ENCODE measurements around the gene SHROOM4. TPM values are rescaled to one million over a fixed set of nuclear protein-coding genes. Genes with fewer than 3 reads are reported as not detected.
A peak's percentile ranks its signal among the peaks of the same experiment; 100 is the strongest.

The SHROOM4 gene
- total RNA-seq, 1 experiment from 2014 or later = 6.6 TPM

DNA sequence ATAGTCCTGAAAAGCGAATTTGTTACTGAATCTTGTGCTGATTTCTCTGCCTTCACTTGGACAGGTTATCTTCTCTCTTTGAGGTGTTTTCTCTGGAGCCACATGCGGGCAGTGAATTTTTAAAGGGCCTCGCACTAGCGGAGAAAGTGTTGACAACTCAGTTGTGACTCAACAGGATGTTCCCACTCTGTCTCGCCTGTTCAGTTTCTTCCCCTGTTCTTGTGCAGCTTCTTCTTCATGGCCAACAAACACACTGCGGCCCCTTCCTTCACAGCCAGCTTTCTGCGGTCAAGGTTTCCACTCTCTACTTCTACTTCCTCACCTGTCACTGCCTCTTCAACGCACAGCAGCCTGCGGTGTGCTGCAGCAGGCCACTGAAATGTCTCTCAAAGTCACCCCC, 1.1 kb upstream of the SHROOM4 start:
- peaks cover 16% of the 10 kb centered on the region for H3K4me1 ChIP-seq (replicated peaks)
- H3K27ac ChIP-seq = no peak overlapping the region
- no peak overlapping the region for H3K4me3 ChIP-seq
- no peaks in the 10 kb centered on the region for H3K36me3 ChIP-seq
- no peaks in the 10 kb centered on the region for H3K9me3 ChIP-seq (replicated peaks)
- DNase-seq (ENCODE audit: low read depth in 1 of 2, low spot score in 2 of 2) = peak in 1 of 2 experiments; percentile 25
- no peaks in the 10 kb centered on the region for H3K27me3 ChIP-seq (replicated peaks)

DNA sequence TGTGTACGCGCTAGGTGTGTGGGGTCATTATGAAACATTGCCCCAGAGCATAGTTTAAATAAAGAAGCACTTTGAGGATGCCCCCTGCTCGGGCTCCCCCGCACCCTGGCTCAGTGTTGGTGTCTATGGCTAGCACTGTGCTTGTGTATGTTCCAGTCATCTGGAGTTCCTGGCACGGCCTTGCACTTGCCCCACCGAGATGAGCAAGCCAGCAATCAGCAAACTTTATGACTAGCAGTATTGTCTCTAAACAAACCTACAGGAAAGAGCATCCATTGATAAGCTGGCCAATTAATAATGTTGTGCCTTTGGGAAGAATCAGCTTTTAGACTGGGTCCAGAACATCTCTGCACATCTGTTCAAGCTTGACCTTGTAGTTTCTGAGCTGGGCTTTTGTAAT, 707 bp upstream of the SHROOM4 start:
- DNase-seq (ENCODE audit: low read depth in 1 of 2, low spot score in 2 of 2) = peak in 1 of 2 experiments; percentile 8
- no peaks in the 10 kb centered on the region for H3K9me3 ChIP-seq (replicated peaks)
- H3K36me3 ChIP-seq = no peaks in the 10 kb centered on the region
- peak overlapping the region; percentile 53 for H3K4me3 ChIP-seq
- H3K4me1 ChIP-seq (replicated peaks) = peaks cover 16% of the 10 kb centered on the region
- H3K27me3 ChIP-seq (replicated peaks) = no peaks in the 10 kb centered on the region
- H3K27ac ChIP-seq = peak overlapping the region; percentile 60

DNA sequence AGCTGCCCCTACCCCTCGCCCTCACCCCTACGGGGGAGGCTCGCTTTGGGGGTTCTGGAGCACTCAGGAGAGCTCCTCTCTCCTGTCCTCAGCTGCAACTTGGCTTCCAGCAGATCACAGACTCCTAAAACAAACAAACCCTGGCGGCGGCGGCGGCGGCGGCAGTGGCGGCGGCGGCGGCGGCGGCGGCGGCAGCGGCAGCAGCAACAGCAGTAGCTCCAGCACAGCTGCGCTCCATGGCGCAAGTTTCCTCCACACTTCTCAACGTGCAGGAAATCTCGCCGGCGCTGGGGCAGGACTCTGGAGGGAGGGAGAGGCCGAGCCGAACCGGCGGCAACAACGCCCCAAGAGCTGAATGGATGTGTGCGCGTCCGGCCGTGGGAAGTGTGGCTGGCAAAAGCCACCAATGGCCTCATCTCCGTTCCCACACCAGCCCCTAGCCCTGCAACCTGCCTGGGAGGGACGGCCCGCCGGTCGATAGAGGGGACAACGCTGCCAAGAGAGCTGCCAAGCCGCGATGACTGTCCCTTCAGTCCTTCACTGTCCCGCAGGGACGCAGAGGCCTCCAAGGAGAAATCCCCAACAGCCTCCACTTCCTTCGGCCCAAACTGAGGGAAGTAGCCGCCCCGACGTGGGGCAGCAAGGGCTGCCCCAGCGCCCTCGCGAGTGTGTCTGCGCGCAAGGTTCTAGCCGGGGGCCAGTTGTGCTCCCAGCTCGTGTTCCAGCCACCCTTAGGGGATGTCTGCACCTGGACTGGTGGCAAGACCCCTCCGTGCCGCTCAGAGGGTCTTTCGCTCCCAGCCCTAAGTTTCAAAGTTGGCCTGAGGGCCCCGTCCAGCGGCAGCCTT, 775 bp downstream of the SHROOM4 start:
- peak overlapping the region; percentile 53 for H3K4me3 ChIP-seq
- no peaks in the 10 kb centered on the region for H3K9me3 ChIP-seq (replicated peaks)
- DNase-seq (ENCODE audit: low read depth in 1 of 2, low spot score in 2 of 2) = peak; percentile 46 to 47
- peak overlapping the region; percentile 60; the same call in 1 of the 2 replicates for H3K27ac ChIP-seq
- H3K27me3 ChIP-seq (replicated peaks) = no peaks in the 10 kb centered on the region
- H3K36me3 ChIP-seq = no peaks in the 10 kb centered on the region
- peaks cover 16% of the 10 kb centered on the region for H3K4me1 ChIP-seq (replicated peaks)

DNA sequence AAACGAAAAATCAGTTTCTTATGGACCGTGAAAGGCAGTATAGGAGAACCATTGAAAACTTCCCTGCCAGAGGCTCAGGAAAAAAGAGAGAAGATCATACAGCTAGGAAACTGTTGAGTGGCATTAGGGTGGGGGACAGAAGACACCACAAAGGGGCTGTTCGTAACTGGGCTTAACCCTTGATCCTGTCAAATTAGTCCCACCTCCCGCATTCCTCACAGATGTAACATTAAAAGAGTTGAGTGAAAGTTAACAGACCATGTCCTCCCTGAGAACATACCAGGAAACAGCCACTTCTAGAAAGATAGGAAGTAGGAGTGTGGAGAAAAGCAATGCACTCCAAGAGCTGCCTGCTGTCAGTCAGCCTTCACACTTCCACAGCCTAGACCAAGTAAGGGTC, 8.7 kb downstream of the SHROOM4 start:
- no peak overlapping the region for H3K27ac ChIP-seq
- no peaks in the 10 kb centered on the region for H3K27me3 ChIP-seq (replicated peaks)
- H3K9me3 ChIP-seq (replicated peaks) = no peaks in the 10 kb centered on the region
- no peak for DNase-seq (ENCODE audit: low read depth in 1 of 2, low spot score in 2 of 2)
- H3K36me3 ChIP-seq = no peaks in the 10 kb centered on the region
- H3K4me3 ChIP-seq = no peak overlapping the region
- H3K4me1 ChIP-seq (replicated peaks) = no peaks in the 10 kb centered on the region

DNA sequence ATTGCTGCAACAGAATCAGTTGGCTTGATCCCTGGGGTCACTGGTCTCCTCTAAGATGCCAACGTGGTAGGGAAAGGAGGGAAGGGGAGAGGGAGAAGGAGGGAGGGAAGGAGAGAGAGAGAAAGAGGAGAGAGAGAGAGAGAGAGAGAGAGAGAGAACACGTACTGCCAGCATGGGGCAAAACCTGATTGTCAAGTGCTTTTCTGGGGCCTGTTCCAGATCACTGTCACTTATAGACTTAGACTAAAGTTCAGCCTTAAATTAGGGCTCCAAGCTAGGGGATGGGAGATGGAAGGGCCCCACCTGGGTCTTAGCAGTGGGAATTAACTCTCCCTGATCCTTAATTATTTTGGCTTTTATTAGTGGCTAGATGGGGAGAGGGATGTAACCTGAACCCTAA, 12.9 kb downstream of the SHROOM4 start:
- no peak overlapping the region for H3K4me3 ChIP-seq
- no peaks in the 10 kb centered on the region for H3K27me3 ChIP-seq (replicated peaks)
- no peaks in the 10 kb centered on the region for H3K9me3 ChIP-seq (replicated peaks)
- H3K27ac ChIP-seq = no peak overlapping the region
- H3K36me3 ChIP-seq = no peaks in the 10 kb centered on the region
- DNase-seq (ENCODE audit: low read depth in 1 of 2, low spot score in 2 of 2) = no peak
- H3K4me1 ChIP-seq (replicated peaks) = peaks cover 7% of the 10 kb centered on the region

DNA sequence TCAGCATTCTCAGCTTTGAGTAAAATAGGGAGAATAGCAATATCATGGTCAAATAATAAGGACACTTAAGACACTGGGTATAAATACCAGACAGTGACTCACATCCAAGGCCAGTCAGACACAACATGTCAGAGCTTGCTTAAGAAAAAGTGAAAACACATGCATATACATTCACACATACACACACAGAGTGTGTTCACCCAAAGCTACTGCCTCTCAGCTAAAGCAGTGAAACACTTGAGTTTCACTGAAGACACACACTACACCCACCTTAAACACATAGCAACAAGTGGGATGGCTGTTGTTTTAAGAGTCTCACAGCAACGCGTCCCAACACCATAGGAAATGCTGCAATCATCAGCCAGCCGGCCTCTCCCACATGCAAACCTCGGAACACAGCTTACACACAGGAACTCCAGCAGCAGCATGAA, 14.4 kb downstream of the SHROOM4 start:
- no peak overlapping the region for H3K4me3 ChIP-seq
- H3K36me3 ChIP-seq = no peaks in the 10 kb centered on the region
- peak in 1 of 2 experiments; percentile 22 for DNase-seq (ENCODE audit: low read depth in 1 of 2, low spot score in 2 of 2)
- H3K9me3 ChIP-seq (replicated peaks) = no peaks in the 10 kb centered on the region
- H3K27me3 ChIP-seq (replicated peaks) = no peaks in the 10 kb centered on the region
- 0 out of 2 replicates have a peak overlapping the region, but pooled peaks have one; percentile 17 for H3K27ac ChIP-seq
- H3K4me1 ChIP-seq (replicated peaks) = peaks cover 7% of the 10 kb centered on the region

DNA sequence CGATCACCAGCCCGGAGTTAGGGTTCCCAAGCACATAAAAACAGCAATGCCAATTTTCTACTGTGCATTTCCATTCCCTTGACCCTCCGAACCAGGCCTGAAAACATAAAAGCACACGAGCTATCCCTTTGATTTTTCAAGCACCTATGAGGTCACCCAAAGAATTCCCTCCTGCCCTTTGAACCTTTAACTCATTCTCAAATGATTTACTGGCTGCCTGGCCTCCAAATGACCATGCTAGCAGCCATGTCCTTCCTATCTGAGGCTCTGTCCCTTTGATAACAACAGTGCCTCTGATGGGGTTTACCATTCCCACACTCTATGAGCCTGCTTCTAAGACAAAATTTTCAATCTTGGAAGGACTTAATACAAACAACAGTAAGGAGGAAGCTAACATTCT, 15.2 kb downstream of the SHROOM4 start:
- no peak overlapping the region for H3K4me3 ChIP-seq
- H3K36me3 ChIP-seq = no peaks in the 10 kb centered on the region
- peaks cover 7% of the 10 kb centered on the region for H3K4me1 ChIP-seq (replicated peaks)
- H3K27me3 ChIP-seq (replicated peaks) = no peaks in the 10 kb centered on the region
- no peaks in the 10 kb centered on the region for H3K9me3 ChIP-seq (replicated peaks)
- no peak overlapping the region for H3K27ac ChIP-seq
- DNase-seq (ENCODE audit: low read depth in 1 of 2, low spot score in 2 of 2) = no peak

DNA sequence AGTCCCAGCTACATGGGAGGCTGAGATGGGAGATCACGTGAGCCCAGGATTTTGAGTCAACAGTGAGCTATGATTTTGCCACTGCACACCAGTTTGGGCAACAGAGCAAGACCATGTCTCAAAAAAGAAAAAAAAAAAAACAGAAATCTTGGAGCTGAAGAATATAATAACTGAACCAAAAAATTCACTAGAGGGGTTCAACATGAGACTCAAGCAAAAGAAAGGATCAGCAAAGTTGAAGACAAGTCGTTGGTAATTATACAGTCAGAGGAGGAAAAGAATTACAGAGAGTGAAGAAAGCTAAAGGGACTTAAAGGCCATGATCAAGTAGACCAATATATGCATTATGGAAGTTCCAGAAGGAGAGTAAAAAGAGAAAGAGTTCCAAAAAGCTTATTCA, 26.9 kb downstream of the SHROOM4 start:
- no peaks in the 10 kb centered on the region for H3K36me3 ChIP-seq
- no peak overlapping the region for H3K4me3 ChIP-seq
- H3K27ac ChIP-seq = no peak overlapping the region
- DNase-seq (ENCODE audit: low read depth in 1 of 2, low spot score in 2 of 2) = no peak
- H3K27me3 ChIP-seq (replicated peaks) = no peaks in the 10 kb centered on the region
- no peaks in the 10 kb centered on the region for H3K9me3 ChIP-seq (replicated peaks)
- H3K4me1 ChIP-seq (replicated peaks) = no peaks in the 10 kb centered on the region

DNA sequence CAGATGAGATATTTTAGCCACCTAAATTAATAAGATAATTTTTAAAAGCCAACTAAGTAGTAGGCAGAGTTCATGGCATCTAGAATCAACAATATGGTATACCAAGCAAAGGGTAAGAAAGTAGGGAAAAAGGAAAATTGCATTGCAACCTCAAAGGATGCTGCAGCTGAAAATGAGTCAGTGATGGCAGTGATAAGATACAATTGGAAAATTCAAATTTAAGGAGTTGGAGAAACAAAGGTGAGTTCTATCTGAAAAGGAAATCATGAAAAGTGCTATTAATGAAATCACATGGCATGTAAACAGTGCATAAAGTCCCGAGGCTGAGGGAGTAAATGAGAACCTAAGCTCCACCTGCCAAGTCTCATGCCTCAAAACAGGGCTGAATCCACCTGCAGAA, 33.9 kb downstream of the SHROOM4 start:
- no peaks in the 10 kb centered on the region for H3K4me1 ChIP-seq (replicated peaks)
- no peaks in the 10 kb centered on the region for H3K36me3 ChIP-seq
- no peak overlapping the region for H3K27ac ChIP-seq

DNA sequence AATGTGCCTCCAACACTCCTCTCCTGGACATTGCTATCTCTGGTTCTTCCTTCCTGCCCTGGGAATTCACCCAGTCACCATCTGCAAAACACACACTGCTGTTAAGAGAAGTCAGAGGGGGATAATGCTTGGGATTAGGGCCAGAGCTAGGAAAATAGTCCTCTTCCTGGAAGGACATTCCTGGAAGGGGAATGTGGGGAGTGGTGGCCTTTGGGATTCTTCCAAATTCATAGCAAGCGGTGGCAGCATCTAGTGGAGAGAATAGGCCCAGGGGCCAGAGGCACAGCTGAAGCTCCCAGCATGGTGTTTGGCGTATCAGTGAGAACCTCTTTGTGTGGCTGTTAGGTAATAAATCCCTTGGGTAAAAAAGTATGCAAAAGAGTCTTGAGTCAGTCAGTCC, 34.3 kb downstream of the SHROOM4 start:
- Histone ChIP-seq H3K27me3 (replicated peaks) (no peaks in the 10 kb centered on the region), H3K4me1 (replicated peaks) (no peaks in the 10 kb centered on the region), H3K4me3 (no peak overlapping the region), H3K27ac (no peak overlapping the region), H3K36me3 (no peaks in the 10 kb centered on the region), H3K9me3 (replicated peaks) (no peaks in the 10 kb centered on the region)
- no peak for DNase-seq (ENCODE audit: low read depth in 1 of 2, low spot score in 2 of 2)

More for the DNA sequence above, 33.9 kb downstream of the SHROOM4 start:
- Histone ChIP-seq H3K4me3 (no peak overlapping the region), H3K9me3 (replicated peaks) (no peaks in the 10 kb centered on the region), H3K27me3 (replicated peaks) (no peaks in the 10 kb centered on the region)
- no peak for DNase-seq (ENCODE audit: low read depth in 1 of 2, low spot score in 2 of 2)

DNA sequence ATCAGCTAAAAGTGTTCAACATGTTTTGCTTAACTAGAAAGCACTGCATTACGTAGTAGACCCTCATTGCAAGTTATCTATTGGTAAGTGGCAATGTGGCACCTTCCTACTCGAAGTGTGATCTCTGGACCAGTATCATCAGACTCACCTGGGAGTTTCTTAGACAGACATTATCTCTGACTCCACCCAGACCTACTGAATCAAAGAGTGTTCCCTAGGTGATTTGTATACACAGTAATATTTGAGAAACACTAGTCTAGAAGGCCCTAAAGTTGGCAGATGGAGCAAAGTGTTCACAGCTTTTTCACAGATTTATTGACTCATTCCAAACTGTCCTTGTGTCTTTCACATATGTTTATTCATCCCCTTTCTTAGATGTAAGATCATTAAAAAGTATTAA, 35.7 kb downstream of the SHROOM4 start:
- DNase-seq (ENCODE audit: low read depth in 1 of 2, low spot score in 2 of 2) = no peak

DNA sequence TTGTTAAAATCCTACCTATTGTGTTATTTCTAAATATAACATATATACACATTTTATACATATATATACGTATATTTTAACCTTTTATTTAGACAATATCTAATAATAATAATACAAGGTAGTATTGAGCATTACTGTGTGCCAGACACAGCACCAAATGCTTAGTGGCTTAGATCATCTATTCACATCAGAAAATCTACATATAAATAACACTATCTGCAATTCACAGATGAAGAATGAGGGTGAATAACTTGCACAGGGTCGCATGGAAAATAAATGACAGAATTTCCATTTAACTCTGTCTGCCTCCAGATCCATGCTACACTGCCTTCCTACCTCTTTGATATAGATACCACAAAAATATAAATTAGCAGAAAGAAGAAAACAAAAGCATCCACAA, 37.7 kb downstream of the SHROOM4 start:
- H3K27ac ChIP-seq = no peak overlapping the region
- no peak overlapping the region for H3K4me3 ChIP-seq
- H3K9me3 ChIP-seq (replicated peaks) = no peaks in the 10 kb centered on the region
- no peaks in the 10 kb centered on the region for H3K4me1 ChIP-seq (replicated peaks)
- H3K36me3 ChIP-seq = no peaks in the 10 kb centered on the region
- H3K27me3 ChIP-seq (replicated peaks) = no peaks in the 10 kb centered on the region
- DNase-seq (ENCODE audit: low read depth in 1 of 2, low spot score in 2 of 2) = no peak

More for the DNA sequence above, 35.7 kb downstream of the SHROOM4 start:
- H3K9me3 ChIP-seq (replicated peaks) = no peaks in the 10 kb centered on the region
- no peaks in the 10 kb centered on the region for H3K4me1 ChIP-seq (replicated peaks)
- no peaks in the 10 kb centered on the region for H3K27me3 ChIP-seq (replicated peaks)
- no peak overlapping the region for H3K27ac ChIP-seq
- no peaks in the 10 kb centered on the region for H3K36me3 ChIP-seq
- H3K4me3 ChIP-seq = no peak overlapping the region

DNA sequence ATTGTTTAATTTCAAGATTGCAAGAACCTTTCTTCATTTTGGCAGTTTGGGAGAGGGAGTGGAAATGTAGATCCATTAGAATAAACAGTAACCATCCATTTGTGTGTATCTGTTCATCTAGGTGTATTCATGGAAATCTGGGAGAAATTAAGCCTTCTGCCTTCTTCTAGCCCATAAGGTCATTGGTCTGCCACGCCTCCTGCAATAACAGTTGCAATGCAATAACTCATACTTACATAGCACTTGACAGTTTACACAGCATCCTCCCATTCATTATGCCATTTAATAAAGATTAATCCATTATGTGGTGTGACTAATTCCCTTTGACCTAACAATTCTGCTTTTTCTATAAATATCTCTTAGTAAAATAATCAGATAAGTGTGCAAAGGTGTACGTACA, 42.6 kb downstream of the SHROOM4 start:
- no peak overlapping the region for H3K4me3 ChIP-seq
- no peaks in the 10 kb centered on the region for H3K4me1 ChIP-seq (replicated peaks)
- no peaks in the 10 kb centered on the region for H3K27me3 ChIP-seq (replicated peaks)
- H3K27ac ChIP-seq = no peak overlapping the region
- no peak for DNase-seq (ENCODE audit: low read depth in 1 of 2, low spot score in 2 of 2)
- H3K9me3 ChIP-seq (replicated peaks) = no peaks in the 10 kb centered on the region
- H3K36me3 ChIP-seq = no peaks in the 10 kb centered on the region

DNA sequence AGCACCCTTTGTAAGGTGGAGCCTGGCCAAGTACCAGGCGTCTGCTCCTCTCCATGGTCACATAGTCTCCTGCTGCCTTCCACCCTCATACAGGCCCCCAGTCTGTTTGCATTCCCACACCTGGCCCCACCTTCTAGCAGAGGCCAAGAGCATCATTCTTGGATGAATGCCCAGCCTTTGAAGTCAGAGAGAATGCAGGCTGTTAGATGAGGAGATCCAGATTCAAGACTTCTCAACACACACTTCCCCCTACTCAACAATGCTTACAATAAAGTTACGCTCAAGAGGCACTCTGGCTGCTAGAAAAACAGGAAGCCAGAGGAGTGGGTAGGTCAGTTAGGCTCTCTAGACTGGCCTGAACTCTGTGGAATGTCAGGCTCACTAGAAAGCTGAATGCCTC, 43.3 kb downstream of the SHROOM4 start:
- Histone ChIP-seq H3K36me3 (no peaks in the 10 kb centered on the region), H3K27ac (no peak overlapping the region), H3K4me1 (replicated peaks) (no peaks in the 10 kb centered on the region), H3K9me3 (replicated peaks) (no peaks in the 10 kb centered on the region), H3K27me3 (replicated peaks) (no peaks in the 10 kb centered on the region), H3K4me3 (no peak overlapping the region)
- no peak for DNase-seq (ENCODE audit: low read depth in 1 of 2, low spot score in 2 of 2)

All from SJSA1 (cell line).